K562 (cell line): Measurements from ENCODE around the gene SNAPC2. TPM values are rescaled to one million over a fixed set of nuclear protein-coding genes. Genes with fewer than 3 reads are reported as not detected.

Experiments
- EGR1 ChIP-seq: fragments of 450-650 bp; conservative IDR thresholded peaks from 2 replicates; pipeline ENCODE4 v1.6.1; 2017; ENCODE audit warnings: mild to moderate bottlenecking
- FOSL1 ChIP-seq: fragments of 200-800 bp; sonication (Bioruptor generic); conservative IDR thresholded peaks from 2 replicates; pipeline ENCODE4 v1.6.1; 2016; ENCODE audit warnings: missing genetic modification characterization, missing compliant biosample characterization
- HEY1 ChIP-seq: fragments of 250-450 bp; sonication (Bioruptor Pico); IDR thresholded peaks from 2 replicates; pipeline ENCODE4 v1.5.0; 2020; ENCODE audit warnings: mild to moderate bottlenecking, moderate library complexity, borderline replicate concordance
- KDM1A ChIP-seq, 2 experiments: fragments of 450-650 bp; IDR thresholded peaks; 2 replicates each; pipeline ENCODE4 v1.6.1; 2016; ENCODE audit warnings: mild to moderate bottlenecking in 2 of 2
- MAX ChIP-seq: sonication (generic); formaldehyde crosslinking; IDR thresholded peaks from 2 replicates; pipeline ENCODE4 v1.9.0; 2022; ENCODE audit warnings: mild to moderate bottlenecking, missing genetic modification reagents
- MCM3 ChIP-seq: fragments of 450-650 bp; IDR thresholded peaks from 2 replicates; pipeline ENCODE4 v1.6.1; 2016
- MYNN ChIP-seq, 2 experiments: sonication (generic); formaldehyde crosslinking in 1 of 2; IDR thresholded peaks; 2 replicates each; pipeline versions ENCODE4 v1.5.0 to v1.6.1; 2016 to 2020; ENCODE audit warnings: antibody characterized with exemption in 1 of 2, missing genetic modification reagents in 1 of 2
- NFE2 ChIP-seq: IDR thresholded peaks from 2 replicates; pipeline ENCODE4 v1.6.1; 2014; ENCODE audit warnings: antibody characterized with exemption, low read depth
- PCBP1 ChIP-seq: fragments of 200-400 bp; formaldehyde crosslinking; IDR thresholded peaks from 2 replicates; pipeline ENCODE4 v1.6.1; 2018; ENCODE audit warnings: mild to moderate bottlenecking, low read depth, low read length; ENCODE audit not compliant: poor library complexity, severe bottlenecking
- POLR2AphosphoS2 ChIP-seq: IDR thresholded peaks from 2 replicates; pipeline ENCODE4 v1.6.1; 2012; ENCODE audit warnings: low read length, improper control_type of control experiment
- PURB ChIP-seq: sonication (generic); formaldehyde crosslinking; IDR thresholded peaks from 2 replicates; pipeline ENCODE4 v1.9.0; 2021; ENCODE audit warnings: low read depth, mild to moderate bottlenecking, missing genetic modification reagents
- RBM15 ChIP-seq: fragments of 200-400 bp; formaldehyde crosslinking; IDR thresholded peaks from 2 replicates; pipeline ENCODE4 v1.6.1; 2018; ENCODE audit warnings: mild to moderate bottlenecking, low read length, moderate library complexity; ENCODE audit not compliant: insufficient read depth
- SMARCB1 ChIP-seq: IDR thresholded peaks from 2 replicates; pipeline ENCODE4 v1.6.1; 2011; ENCODE audit warnings: improper control_type of control experiment, low read depth; ENCODE audit not compliant: insufficient read length
- SRSF9 ChIP-seq: fragments of 200-400 bp; formaldehyde crosslinking; IDR thresholded peaks from 2 replicates; pipeline ENCODE4 v1.6.1; 2017; ENCODE audit warnings: low read depth, low read length, borderline replicate concordance
- ZFX ChIP-seq: sonication (generic); formaldehyde crosslinking; IDR thresholded peaks from 2 replicates; pipeline ENCODE4 v1.8.0; 2022; ENCODE audit warnings: mild to moderate bottlenecking, missing genetic modification reagents, moderate library complexity
- ZNF507 ChIP-seq: conservative IDR thresholded peaks from 2 replicates; pipeline ENCODE4 v1.6.1; 2017; ENCODE audit warnings: missing genetic modification characterization, missing compliant biosample characterization
- ZNF583 ChIP-seq: fragments of 250-450 bp; sonication (Bioruptor Pico); IDR thresholded peaks from 2 replicates; pipeline ENCODE4 v1.4.0; 2020
- polyA plus RNA-seq, 8 experiments: library from polyadenylated mRNA; depleted of rRNA in 4 of 8; stranded (reverse) in 5 of 8; unstranded in 3 of 8; fragments of >200 nt; fragmentation: Nextera tagmentation in 2 of 8; fragmentation: Illumina TruSeq in 1 of 8; extraction: Ambion mirVana in 2 of 8; extraction: Trizol in 1 of 8; gene quantifications; 2 replicates each; pipeline versions ENCODE4 v1.2.1 to v1.2.3, GENCODE V29; 2011 to 2014; ENCODE audit warnings: inconsistent platforms in 1 of 8, missing spikeins in 1 of 8
- total RNA-seq, 7 experiments: library from RNA; depleted of rRNA in 6 of 7; stranded (reverse); fragments of >200 nt in 6 of 7; fragmentation: Illumina TruSeq in 2 of 7; extraction: Trizol in 2 of 7; gene quantifications; 2 replicates each; pipeline versions ENCODE4 v1.2.1 to v1.2.3, GENCODE V29; 2011 to 2021; ENCODE audit warnings: low replicate concordance in 1 of 7
- TF ChIP-seq, protein P1 (sequence below): IDR thresholded peaks from 3 replicates; pipeline ENCODE4 v1.6.1; 2011; ENCODE audit warnings: borderline replicate concordance, mild to moderate bottlenecking; ENCODE audit not compliant: insufficient read length, insufficient read depth
- TF ChIP-seq, protein P2 (sequence below): sonication (generic); formaldehyde crosslinking; IDR thresholded peaks from 2 replicates; pipeline ENCODE4 v1.8.0; 2022; ENCODE audit warnings: missing genetic modification reagents, mild to moderate bottlenecking, moderate library complexity, borderline replicate concordance
- TF ChIP-seq, protein P3 (sequence below): fragments of 250-450 bp; sonication (Bioruptor Pico); IDR thresholded peaks from 2 replicates; pipeline ENCODE4 v1.8.0; 2021; ENCODE audit warnings: moderate library complexity, mild to moderate bottlenecking, inconsistent platforms
- TF ChIP-seq, protein P4 (sequence below): fragments of 250-450 bp; sonication (Bioruptor Pico); IDR thresholded peaks from 2 replicates; pipeline ENCODE4 v1.5.0; 2021

SNAPC2 gene
- total and polyA plus RNA-seq, 9 of the 15 experiments (the other 6 are each of a cell fraction or from before 2014, with no cell fraction given), result 0.59 to 45.1 (median 15.3) TPM

DNA sequence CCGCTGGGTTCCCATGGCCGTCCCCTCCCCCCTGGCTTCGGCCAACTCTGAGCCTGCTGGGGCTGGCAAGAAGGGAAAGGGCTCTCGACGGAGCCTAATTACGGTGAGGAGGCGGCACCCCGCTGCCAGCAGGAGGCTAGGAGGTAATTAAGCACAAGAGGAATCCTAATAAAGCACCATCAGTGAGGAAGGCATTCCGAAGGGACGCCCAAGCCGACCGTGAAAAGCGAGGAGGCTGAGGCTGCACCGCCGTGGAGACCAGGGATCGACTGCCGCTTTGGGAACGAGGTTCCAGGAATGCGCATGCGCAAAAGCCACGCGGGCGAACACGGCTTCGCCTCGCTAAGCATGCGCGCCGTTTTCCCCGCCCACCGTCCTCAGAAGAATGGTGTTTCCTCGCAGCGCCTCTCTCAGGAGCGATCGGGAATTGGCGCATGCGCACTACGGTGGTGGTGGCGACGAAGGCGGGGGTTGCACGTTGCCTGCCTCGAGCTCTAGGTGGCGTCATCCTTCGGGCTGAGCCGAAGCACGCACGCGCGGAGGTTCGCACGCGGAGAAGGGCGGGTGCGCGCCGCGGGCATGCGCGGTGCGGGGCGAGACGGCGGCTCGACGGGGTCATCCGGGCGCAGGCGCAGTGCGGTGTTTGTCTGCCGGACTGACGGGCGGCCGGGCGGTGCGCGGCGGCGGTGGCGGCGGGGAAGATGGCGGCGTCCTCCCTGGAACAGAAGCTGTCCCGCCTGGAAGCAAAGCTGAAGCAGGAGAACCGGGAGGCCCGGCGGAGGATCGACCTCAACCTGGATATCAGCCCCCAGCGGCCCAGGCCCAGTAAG is 16.7 kb upstream of the SNAPC2 start, which contains the start of gene MAP2K7 (continued):
- TF ChIP-seq, protein P1, sequence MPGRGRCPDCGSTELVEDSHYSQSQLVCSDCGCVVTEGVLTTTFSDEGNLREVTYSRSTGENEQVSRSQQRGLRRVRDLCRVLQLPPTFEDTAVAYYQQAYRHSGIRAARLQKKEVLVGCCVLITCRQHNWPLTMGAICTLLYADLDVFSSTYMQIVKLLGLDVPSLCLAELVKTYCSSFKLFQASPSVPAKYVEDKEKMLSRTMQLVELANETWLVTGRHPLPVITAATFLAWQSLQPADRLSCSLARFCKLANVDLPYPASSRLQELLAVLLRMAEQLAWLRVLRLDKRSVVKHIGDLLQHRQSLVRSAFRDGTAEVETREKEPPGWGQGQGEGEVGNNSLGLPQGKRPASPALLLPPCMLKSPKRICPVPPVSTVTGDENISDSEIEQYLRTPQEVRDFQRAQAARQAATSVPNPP, result no peak
- TF ChIP-seq ZNF507 (no peak), MYNN (IDR thresholded peaks at IDR 0.05) (no peak), MYNN (CRISPR knock-in tag; IDR thresholded peaks at IDR 0.05) (no peak), EGR1 (peak; percentile 69), RBM15 (no peak), SRSF9 (no peak), ZNF583 (no peak), POLR2AphosphoS2 (peak; percentile 64; the same call in 1 of the 2 replicates), HEY1 (CRISPR knock-in tag) (no peak), SMARCB1 (no peak), MAX (CRISPR knock-in tag) (peak; percentile 99), MCM3 (no peak), KDM1A (IDR thresholded peaks at IDR 0.05) (peak in 1 of 2 experiments; percentile 62; a peak in 1 of 4 replicates), ZFX (CRISPR knock-in tag) (peak; percentile 49), PURB (CRISPR knock-in tag) (no peak), NFE2 (no peak; the same call in 1 of the 2 replicates), FOSL1 (tag) (0 out of 2 replicates have a peak, but pooled peaks have one; percentile 30), PCBP1 (peak; percentile 64)
- TF ChIP-seq, protein P2, sequence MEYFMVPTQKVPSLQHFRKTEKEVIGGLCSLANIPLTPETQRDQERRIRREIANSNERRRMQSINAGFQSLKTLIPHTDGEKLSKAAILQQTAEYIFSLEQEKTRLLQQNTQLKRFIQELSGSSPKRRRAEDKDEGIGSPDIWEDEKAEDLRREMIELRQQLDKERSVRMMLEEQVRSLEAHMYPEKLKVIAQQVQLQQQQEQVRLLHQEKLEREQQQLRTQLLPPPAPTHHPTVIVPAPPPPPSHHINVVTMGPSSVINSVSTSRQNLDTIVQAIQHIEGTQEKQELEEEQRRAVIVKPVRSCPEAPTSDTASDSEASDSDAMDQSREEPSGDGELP, result no peak; the same call in 1 of the 2 replicates
- TF ChIP-seq, protein P3, sequence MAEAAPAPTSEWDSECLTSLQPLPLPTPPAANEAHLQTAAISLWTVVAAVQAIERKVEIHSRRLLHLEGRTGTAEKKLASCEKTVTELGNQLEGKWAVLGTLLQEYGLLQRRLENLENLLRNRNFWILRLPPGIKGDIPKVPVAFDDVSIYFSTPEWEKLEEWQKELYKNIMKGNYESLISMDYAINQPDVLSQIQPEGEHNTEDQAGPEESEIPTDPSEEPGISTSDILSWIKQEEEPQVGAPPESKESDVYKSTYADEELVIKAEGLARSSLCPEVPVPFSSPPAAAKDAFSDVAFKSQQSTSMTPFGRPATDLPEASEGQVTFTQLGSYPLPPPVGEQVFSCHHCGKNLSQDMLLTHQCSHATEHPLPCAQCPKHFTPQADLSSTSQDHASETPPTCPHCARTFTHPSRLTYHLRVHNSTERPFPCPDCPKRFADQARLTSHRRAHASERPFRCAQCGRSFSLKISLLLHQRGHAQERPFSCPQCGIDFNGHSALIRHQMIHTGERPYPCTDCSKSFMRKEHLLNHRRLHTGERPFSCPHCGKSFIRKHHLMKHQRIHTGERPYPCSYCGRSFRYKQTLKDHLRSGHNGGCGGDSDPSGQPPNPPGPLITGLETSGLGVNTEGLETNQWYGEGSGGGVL (CRISPR knock-in tag), result no peak
- TF ChIP-seq, protein P4, sequence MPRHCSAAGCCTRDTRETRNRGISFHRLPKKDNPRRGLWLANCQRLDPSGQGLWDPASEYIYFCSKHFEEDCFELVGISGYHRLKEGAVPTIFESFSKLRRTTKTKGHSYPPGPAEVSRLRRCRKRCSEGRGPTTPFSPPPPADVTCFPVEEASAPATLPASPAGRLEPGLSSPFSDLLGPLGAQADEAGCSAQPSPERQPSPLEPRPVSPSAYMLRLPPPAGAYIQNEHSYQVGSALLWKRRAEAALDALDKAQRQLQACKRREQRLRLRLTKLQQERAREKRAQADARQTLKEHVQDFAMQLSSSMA, result no peak
